HL-60 (cell line): ENCODE results near the gene ICAM1.

Source experiments
- DNase-seq, 2 experiments: peaks; one replicate each; pipeline ENCODE4 v3.0.0-alpha.2; 2010 to 2020; ENCODE audit warnings: low read depth in 1 of 2, low spot score in 1 of 2
- H3K27ac ChIP-seq: fragments of 250-450 bp; sonication (Bioruptor Pico); replicated peaks from 2 replicates; pipeline ENCODE4 v1.5.1; 2020; ENCODE audit warnings: mild to moderate bottlenecking, moderate library complexity
- H3K27me3 ChIP-seq: fragments of 250-450 bp; sonication (Bioruptor Pico); 2 replicates; pipeline ENCODE4 v1.5.1; 2021; ENCODE audit warnings: mild to moderate bottlenecking, moderate library complexity; ENCODE audit not compliant: insufficient read depth, poor library complexity, severe bottlenecking
- H3K4me3 ChIP-seq: replicated peaks from 2 replicates; pipeline ENCODE4 v1.5.1; 2011; ENCODE audit warnings: mild to moderate bottlenecking, control low read depth, low read length; ENCODE audit not compliant: insufficient read depth
- CTCF ChIP-seq: IDR thresholded peaks from one replicate; pipeline ENCODE4 v1.5.1; 2011; ENCODE audit warnings: low read length, control low read depth, inconsistent platforms; ENCODE audit not compliant: insufficient read depth
- GABPA ChIP-seq: IDR thresholded peaks from 2 replicates; pipeline ENCODE4 v1.6.1; 2012; ENCODE audit warnings: low read depth
- POLR2AphosphoS5 ChIP-seq: IDR thresholded peaks from 2 replicates; pipeline ENCODE4 v1.6.1; 2012; ENCODE audit warnings: low read depth
- REST ChIP-seq: IDR thresholded peaks from 2 replicates; pipeline ENCODE4 v1.6.1; 2012; ENCODE audit warnings: low read depth; ENCODE audit not compliant: insufficient replicate concordance
- SPI1 ChIP-seq: IDR thresholded peaks from 2 replicates; pipeline ENCODE4 v1.6.1; 2012; ENCODE audit warnings: low read depth, mild to moderate bottlenecking, borderline replicate concordance

The ICAM1 gene

GRCh38 chr19:10254244-10254643 is 16.7 kb upstream of the ICAM1 start:
- Histone ChIP-seq H3K4me3 (no peak overlapping the region), H3K27me3 (no peaks in the 10 kb centered on the region), H3K27ac (no peak overlapping the region)
- no peak for TF ChIP-seq GABPA
- TF ChIP-seq SPI1 = no peak
- no peak for TF ChIP-seq CTCF
- no peak for TF ChIP-seq REST
- no peak for TF ChIP-seq POLR2AphosphoS5
- DNase-seq = no peak

DNA sequence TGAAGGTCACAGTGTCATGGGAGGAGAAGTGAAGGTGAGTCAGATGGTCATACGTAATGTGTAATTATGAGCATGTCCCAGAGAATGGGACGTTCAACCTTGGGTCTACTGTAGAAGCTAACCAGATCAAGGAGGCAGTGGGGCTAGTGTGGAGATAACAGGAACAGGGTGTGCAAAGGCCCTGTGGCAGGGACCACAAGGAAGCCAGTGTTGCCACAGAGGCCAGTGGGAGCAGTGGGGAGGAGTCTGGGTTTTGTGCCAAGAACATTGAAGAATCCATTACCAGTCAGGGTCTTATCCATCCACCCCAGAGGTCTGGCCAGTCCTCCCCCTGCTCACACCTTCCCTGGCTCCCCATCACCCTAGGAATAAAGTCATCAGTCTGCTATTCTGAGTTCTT is 15.6 kb upstream of the ICAM1 start:
- Histone ChIP-seq H3K4me3 (no peak overlapping the region), H3K27me3 (no peaks in the 10 kb centered on the region), H3K27ac (no peak overlapping the region)
- TF ChIP-seq SPI1 = no peak
- TF ChIP-seq REST = no peak
- TF ChIP-seq GABPA = no peak
- TF ChIP-seq CTCF = no peak
- TF ChIP-seq POLR2AphosphoS5 = no peak
- DNase-seq = no peak

GRCh38 chr19:10256551-10256950 is 14.4 kb upstream of the ICAM1 start:
- no peak overlapping the region for H3K27ac ChIP-seq
- DNase-seq = no peak
- TF ChIP-seq SPI1 (no peak), REST (no peak)
- H3K4me3 ChIP-seq = no peak overlapping the region
- H3K27me3 ChIP-seq = no peaks in the 10 kb centered on the region
